Measurements from ENCODE around the gene SPAG4.

DNA sequence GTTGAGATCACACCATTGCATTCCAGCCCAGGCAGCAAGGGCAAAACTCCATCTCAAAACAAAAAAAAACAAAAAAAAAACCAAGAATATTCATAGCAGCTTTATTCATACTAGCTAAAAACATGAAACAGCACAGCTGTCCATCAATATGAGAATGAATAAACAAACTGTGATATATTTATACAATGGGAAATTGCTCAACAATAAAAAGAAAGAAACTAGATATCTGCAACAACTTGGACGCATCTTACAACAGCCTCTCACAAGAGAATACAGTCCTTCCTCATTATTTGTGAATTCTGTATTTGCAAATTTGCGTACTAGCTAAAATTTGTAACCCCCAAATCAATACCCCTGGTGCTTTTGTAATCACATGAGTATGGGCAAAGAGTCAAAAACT lies 28.2 kb upstream of the SPAG4 start:
- TF ChIP-seq, protein P1, sequence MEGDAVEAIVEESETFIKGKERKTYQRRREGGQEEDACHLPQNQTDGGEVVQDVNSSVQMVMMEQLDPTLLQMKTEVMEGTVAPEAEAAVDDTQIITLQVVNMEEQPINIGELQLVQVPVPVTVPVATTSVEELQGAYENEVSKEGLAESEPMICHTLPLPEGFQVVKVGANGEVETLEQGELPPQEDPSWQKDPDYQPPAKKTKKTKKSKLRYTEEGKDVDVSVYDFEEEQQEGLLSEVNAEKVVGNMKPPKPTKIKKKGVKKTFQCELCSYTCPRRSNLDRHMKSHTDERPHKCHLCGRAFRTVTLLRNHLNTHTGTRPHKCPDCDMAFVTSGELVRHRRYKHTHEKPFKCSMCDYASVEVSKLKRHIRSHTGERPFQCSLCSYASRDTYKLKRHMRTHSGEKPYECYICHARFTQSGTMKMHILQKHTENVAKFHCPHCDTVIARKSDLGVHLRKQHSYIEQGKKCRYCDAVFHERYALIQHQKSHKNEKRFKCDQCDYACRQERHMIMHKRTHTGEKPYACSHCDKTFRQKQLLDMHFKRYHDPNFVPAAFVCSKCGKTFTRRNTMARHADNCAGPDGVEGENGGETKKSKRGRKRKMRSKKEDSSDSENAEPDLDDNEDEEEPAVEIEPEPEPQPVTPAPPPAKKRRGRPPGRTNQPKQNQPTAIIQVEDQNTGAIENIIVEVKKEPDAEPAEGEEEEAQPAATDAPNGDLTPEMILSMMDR (IDR thresholded peaks at IDR 0.05) = no peak
- no peak for TF ChIP-seq POLR2A (IDR thresholded peaks at IDR 0.05)
